HG03521 (cell line): ENCODE data around the gene REC8.

Source experiments
- ATAC-seq: cut with Tn5 transposase; IDR thresholded peaks from one replicate; pipeline ENCODE4 v1.9.1; 2021; ENCODE audit warnings: mild to moderate bottlenecking, moderate library complexity; ENCODE audit not compliant: unreplicated experiment

Gene REC8

GRCh38 chr14:24181371-24182077 is 9.6 kb downstream of the REC8 start:
- ATAC-seq = no peak

- no peak for ATAC-seq
These were observed 10.4 kb downstream of the REC8 start for GRCh38 chr14:24182110-24182882.

- ATAC-seq = no peak
These were observed 11.2 kb downstream of the REC8 start for GRCh38 chr14:24183014-24183481.

DNA sequence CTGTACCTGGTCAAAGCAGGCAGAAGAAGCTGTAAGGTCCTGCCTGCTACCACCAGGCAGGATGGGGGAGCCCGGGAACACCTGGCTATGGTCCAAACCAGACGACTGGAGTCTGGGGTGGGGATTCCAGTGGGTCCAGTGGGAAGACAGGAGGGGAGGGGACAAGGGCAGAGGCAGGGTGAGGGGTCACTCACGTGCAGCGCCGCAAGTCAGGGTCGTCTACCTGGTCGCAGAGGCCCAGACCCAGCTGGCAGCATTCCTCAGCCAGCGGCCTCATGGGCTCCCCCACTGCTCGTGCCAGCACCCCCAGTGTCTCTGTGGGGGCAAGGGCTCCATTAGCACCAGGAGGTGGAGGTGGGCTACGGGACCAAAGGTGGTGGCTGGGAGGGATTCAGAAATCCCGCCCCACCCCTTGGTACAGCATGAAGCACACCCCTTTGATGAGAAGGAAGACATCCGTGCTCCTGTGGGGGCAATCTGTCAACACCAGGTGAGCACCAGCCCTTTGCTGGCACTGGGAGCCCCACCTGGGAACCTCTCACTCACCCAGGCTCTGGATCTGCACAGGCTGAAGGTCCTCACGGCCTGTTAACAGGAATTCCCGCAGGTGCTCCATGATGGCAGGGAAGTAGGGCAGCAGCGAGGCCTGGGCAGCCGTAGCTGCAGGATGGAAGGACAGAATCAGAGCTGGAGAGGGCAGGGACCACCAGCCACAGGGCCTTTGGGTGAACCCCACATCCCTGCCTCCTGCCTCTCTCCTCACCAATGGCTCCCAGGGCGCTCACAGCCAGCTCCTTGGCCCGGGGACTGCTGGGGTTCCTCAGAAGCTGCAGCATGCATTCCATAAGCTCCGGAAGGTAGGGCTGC is 12.5 kb downstream of the REC8 start:
- ATAC-seq = no peak

- ATAC-seq = no peak
These were observed 13.1 kb downstream of the REC8 start for GRCh38 chr14:24185026-24185425.

- no peak for ATAC-seq
These were observed 13.9 kb downstream of the REC8 start for GRCh38 chr14:24185741-24186140.

DNA sequence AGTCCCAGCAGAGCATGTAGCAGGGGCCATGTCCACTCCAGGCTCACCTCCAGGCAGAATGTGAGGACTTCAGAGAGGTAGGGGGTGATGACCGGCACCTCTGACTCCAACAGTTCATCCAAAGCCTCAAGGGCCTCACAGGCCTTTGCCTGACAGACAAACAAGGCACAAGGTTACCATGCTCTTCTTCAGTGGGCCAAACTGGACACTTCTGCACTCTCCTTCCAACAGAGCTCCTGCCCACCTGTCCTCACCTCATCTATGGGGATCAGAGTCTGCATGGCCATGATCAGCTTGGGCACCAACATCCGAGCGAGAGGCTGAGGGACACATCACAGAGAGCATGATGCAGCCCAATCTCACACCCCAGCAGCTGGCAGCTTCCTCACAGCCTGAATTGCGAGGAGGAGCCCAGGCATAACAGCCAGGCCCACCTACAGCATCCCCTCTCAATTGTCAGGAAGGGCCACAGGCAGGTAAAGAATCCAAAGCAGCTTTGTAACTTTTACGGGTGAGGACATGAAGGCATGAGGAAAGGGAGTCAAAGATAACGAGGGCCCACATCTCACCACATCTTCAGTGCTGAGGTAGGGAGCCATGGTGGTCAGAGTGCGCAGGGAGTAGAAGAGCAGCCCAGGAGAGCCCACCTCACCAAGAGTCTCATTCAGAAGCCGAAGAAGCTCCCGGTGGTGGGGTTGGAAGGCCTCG is 15.1 kb downstream of the REC8 start:
- ATAC-seq = no peak

GRCh38 chr14:24187539-24187915 is 15.6 kb downstream of the REC8 start:
- no peak for ATAC-seq

GRCh38 chr14:24188251-24189058 is 16.6 kb downstream of the REC8 start, which contains the start of gene IPO4:
Gene IPO4 (minus strand): TSS chr14:24188816. CDS start chr14:24188787, 29 bp downstream.
- ATAC-seq = peak; percentile 87

DNA sequence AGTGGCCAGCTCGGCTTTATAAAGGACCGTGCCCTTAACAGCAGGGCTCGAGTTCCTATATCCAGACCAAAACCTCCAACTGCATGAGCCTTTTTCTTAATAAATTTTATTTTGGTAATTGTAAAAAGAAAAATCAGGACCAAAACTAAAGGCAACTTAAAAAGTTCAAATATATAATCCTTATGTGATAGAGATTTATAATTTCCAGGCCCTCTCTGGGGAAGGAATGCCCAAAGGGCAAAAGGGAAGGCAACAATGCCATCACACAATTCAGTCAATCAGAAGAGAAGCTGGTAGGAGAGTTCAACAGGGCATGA is 17.1 kb downstream of the REC8 start:
- no peak for ATAC-seq

DNA sequence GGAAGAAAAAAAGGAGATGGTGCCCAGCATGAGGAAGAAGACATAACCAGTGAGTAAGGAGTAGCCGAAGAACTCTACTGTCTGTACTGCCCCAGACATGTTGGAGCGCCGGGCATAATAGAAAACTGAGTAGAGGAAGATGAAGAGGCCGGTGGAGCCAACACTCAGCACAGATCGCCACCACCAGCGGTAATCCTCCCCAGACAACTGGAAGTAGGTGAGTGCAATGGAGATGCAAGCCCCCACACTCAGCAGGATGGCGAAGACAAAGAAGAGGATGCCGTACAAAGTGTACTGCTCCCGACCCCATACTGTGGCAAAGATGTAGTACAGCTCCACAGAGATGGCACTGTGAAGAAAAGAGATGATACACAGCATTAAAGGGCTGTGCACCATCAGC is 17.6 kb downstream of the REC8 start:
- ATAC-seq = no peak

- ATAC-seq = no peak
These were observed 18.5 kb downstream of the REC8 start for GRCh38 chr14:24190416-24190815.

DNA sequence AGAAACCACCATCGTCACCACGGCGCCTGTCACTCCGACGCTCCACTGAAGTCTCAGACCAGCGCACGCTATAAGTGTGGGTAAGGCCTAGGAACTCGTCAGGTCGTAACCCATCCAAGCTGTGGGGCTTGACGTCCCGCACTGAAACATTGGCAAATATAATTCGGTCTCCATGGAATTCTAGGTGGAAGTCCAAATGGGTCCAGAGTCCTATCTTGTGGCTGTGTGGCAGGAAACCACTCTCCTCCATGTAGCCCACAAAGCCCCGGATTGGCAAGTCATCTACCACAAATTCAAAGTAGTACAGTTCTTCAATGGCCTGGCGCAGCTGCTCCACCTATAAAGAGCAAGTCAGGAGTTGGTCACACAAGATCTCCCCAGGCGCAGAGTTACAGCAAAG is 21.1 kb downstream of the REC8 start:
- no peak for ATAC-seq

DNA sequence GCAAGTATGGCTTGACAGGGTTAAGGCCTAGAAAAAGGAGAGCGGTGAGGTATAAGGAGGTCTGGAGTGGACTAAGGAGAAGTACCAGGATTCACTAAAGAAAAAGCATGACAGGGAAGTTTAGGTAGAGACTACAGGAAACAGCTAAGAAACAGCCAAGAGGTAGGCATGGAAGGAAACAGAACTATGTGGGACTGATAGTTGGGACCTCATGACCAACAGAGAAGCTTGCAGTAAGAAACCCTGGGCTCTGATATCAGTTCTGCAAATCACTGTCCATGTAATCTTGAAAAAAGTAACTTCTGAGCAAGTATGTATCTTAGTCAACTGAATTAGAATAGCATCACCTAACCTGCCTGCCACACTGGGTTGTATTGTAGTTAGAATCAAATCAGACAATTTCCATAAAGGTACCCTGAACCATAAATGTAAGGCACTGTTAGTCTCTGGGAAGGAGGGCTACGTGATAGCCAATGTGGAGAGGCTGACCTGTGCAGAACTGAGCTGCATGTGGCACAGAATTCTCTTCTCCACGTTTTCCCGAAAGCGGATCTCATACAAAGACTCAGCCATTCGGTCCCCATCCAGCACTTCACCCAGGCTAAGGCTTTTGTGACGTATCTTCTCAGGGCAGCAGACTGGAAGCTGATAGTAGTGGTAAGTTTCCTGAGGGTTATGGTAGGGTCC is 22.4 kb downstream of the REC8 start:
- ATAC-seq = no peak

DNA sequence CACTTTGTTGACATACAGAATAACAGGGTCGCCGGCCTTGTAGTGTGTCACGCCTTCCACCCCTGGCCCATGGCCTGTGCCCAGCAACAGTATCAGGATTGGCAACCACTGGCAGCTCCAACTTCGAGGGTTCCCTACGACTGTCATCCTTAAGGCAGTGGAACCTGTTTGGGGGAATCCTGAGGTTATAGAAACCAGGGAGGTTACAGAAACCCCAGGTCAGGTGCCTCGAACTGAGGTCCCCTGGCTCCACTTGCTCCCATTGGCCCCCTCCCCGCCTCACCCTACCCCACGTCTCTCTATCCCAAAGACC is 22.9 kb downstream of the REC8 start:
- no peak for ATAC-seq

DNA sequence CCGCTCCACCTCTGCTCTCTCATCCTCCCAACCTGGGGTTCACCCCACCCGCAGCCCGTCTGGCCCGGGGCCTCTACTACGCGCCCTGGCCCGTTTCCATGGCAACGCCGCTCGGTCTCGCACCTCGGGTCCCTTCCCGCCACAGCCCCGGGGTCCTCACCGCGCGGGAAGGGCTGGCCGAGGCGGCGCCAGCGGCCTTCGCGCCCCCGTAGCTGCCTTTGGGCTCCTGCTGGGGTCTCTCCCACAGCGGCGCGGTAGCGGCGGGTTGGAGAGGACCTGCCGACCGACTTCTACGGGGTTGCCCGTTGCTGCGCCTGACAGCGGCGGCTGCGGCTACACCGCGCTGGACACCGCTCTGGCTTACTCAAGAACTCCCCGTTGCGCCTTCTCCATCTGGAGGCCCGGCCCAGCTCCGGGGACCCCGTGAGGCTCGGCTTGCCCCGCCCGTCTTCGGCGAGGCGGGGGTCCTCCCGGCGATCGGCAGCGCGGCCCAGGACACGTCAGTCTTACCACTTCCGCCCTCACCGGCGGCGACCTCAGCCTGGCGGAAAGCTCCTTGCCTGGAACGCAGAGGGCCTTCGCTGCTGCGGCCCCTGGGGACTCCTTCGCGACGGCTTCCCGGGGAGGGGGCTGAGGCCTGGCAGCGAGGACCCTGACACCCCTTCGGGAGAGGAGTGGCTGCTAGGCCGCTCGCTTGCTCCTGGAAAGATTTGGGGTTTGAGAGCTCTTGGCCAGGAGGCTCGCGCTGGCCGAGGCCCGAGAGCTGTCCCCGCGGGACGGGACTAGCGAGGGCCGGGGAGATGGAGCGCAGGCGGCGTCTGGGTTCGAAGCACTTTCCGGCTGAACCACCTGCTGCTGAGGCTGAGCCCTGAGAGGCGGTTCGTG is 23.5 kb downstream of the REC8 start, which contains the start of gene TM9SF1:
TM9SF1 (minus strand) TSS at position 256 of the 885 bp plus-strand sequence. CDS start 422 bp downstream, outside the sequence.
- peak; percentile 76 for ATAC-seq

DNA sequence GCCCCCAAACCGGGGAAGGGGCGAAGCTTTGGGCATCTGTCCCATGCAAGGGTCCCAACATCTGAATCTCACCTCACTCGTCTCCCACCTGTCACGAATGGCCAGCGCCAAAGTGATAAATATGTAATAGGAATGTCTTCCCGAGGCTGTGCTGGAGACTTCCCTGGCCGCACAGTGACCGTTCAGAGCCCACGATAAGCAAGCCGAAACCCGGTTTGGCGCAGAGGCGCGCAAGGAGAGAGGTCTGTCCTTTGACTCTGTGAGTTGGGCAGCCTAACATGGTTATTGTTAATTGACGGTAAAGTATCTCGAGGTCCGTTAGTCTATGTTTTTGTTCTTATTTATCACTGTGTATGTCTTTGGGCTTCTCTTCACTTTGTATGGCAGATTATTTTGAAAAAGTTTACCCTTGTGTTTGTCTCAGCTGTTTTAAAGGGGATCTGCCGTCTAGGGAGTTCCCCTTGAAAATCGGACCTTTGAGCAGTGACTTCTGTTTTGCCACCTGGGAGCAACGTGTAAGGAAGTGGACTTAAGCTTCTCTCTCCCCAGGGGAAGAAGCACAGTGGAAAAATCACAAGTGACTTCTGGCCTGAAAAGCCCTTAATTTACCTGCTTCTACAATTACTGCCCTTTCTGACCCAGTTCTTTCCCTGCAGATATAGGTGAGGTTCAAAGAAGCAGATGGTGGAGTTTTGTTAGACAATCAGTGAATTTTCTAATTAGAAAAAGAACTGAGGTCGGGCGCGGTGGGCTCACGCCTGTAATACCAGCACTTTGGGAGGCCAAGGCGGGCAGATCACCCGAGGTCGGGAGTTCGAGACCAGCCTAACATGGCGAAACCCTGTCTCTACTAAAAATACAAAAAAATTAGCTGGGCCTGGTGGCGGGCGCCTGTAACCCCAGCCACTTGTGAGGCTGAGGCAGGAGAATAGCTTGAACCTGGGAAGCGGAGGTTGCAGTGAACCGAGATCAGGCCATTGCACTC is 24.5 kb downstream of the REC8 start:
- ATAC-seq = peak; percentile 14
